HG03196 (cell line): ENCODE data around the gene ESAM.

Experiments used
- ATAC-seq: cut with Tn5 transposase; IDR thresholded peaks from one replicate; pipeline ENCODE4 v1.9.1; 2021; ENCODE audit not compliant: unreplicated experiment

ESAM gene

DNA sequence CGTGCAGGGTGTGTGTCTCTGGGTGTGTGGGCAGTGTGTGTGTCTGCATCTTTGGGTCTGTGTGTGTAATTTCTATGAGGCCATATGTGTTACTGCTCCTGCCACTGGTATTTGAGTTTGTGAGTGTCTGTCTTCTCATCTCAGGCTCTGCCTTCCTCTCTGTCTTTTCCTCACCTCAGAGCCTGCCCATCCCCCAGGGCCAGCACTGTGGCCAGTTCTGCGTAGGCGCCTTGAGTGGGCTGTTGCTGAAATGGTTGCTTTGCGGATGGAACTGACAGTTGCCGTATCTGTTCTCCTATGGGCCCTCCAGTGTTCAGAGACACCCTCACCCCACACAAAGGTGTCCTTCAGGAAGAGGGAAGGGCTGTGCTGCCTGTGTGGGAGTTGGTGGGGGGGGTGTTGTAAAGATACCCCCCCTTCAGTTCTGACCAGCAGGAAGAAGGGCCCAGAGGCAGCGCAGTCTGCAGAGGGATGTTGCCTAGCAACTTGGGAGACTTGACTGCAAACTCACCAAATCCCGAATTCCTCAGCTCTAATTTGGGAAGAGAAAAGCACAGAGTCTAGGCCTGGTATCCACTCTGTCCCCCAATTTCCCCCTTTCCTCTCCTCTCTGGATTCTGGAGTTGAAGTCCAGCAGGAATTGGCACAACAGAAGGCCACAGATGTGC, 24.3 kb downstream of the ESAM start:
- no peak for ATAC-seq

DNA sequence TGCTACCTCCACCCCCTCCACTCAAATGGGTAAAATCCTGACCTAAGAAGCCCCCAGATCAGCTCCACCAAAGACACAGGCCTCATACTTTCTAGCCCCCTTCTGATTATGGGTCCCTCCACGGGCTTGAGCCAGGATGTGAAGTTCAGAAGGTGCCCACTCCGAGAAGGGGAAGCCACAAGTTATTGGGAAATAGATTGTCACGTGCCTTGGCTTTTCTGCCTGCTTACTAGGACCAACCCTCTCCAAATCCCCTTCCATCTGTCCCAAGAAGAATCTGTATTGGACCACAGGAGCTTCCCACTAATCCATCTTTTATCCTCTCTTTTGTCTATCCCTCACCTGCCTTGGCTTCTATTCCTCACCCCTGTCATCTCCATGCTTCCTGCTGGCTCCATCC, 25.4 kb downstream of the ESAM start:
- ATAC-seq, result no peak

DNA sequence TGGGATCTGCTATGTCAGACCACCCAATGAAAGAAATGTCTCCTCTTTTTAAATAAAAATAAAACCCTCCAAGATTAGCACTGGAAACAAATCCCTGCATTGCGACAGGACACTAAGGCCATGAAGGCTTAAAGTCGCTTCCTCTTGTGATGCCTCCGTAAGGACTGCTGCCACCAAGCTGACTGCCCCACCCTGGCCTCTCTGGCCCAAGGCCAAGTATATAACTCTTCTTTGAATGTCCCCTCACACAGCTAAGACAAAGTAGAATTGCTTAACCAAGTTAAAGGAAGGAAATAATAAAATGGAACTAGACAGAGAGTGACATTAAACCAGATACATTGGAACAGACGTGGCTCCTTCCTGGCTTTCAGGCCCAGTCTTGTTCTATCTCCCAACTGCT, 29.9 kb downstream of the ESAM start:
- no peak for ATAC-seq

DNA sequence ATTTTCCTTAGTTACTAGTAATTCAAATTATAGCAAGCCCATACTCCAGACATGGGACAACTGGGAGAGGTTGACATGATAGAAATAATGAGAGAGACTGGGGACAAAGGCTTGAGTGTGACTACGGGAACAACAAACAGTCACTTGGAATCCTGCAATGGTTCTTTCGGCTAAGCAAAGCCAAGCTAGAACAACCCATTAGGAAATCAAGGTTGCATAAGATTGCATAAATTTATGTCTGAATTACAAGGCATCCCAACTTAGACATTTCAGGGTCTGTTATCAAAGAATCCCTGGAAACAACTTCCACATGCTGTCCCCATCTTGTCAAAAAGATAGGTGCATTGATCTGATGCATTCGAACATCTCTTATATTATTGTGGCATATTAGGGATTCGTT, 32.5 kb downstream of the ESAM start:
- ATAC-seq, result no peak

DNA sequence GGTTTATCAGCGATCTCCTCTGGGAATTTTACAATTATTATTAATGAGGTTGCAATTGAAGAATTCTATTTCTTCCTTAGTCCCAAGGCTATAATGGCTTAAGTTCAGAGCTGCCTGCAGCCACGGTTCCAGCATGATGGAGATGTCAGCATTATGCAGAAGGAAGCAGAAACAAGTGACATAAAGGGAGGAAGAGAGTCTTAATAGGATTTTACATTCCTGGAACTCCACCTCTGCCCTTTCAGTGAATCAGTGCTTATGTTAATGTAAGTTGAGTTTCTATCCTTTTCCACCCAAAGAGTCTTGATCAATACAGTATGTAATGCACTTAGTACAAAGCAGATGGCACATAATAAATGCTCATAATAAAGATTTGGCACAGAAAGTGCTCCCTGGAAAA, 34.0 kb downstream of the ESAM start:
- ATAC-seq, result no peak

DNA sequence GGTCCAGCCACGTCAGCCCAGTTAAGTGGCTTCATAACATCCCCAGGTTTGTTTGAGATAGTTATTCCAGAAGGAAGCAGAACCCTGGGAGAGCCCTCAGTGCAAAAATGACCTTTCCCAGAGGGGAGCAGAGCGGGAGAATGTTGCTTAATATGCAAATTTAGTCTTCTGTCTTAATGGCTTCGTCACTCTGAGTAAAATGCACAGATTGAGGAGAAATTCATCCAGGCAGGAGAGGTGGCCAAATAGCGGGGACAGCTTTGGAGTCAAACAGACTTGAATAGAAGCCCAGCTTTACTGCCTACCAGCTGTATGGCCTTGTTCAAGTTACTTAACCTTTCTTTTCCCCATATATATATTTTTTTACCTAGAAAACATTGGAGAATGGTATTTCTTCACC, 34.6 kb downstream of the ESAM start:
- ATAC-seq, result no peak

DNA sequence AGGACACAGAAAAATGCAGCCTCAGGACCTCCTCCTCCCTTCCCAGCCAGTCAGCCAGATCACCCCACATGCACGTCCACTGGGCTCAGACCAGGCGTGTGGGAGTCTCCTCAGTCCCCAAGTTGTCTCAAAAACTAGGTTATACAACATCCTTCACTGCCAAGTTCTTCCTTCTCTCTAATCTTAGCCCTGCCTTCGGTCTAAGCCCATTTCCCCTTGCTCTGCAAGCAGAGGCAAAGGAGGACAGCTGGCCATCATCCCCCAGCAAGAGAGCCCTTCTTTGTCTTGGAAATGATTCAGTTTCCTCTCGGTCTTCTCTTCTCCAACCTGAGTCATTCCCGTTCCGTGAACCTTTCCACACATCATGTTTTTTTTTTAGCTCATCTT, 36.4 kb downstream of the ESAM start:
- peak; percentile 4 for ATAC-seq

DNA sequence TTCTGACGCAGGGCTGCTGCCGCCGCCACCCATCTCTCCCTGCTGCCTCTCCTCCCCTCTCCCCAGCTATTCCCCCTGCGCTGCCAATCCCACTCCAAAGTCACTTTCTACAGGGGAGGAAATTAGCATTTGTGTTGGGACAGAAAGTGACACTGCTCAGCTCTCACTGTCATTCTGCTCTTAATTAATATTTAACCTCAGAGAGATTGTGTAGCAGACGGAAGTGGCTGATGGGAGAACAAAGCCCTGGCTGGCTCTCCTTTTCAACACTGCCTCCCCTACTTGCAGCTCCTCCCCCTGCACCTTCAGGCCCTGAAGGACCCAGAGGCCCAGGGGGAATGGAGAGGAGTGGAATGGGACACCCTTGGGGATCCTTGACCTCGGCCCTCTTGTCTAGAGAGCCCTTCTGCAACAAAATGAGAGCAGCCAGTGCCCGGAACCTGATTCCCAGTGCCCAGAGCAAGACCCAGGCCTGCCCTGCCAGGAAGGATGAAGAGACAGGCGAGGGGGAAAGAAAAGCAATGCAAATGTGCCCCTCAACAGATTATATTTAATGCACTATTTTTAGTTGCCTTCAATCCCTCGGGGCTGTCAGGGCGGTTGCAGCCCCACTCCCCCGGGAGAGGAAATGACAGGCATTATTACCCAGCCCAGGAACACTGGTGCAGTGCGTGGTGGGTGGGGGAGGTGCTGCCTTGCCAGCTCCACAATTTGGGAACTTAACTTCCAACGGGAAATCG, 36.9 kb downstream of the ESAM start:
- ATAC-seq, result peak; percentile 96

DNA sequence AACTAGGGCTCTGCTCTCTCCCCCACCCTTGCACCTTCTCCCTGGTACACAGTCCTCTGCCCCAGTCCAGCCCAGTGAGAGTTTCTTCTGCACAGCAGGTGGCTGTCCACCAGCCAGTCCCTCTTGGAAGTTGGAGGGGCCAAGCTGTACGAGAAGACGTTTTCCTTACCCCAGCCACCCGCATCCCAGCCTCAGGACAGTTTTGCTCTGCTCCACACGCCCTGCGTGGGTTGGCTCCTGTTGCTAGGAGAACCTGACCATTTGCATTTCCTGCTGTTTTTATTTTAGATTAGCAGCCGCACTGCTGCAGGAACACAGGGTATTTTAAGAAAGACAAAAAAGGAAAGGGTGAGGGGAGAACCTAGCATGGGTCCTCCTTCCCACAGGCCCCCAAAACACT, 39.9 kb downstream of the ESAM start:
- ATAC-seq, result no peak

DNA sequence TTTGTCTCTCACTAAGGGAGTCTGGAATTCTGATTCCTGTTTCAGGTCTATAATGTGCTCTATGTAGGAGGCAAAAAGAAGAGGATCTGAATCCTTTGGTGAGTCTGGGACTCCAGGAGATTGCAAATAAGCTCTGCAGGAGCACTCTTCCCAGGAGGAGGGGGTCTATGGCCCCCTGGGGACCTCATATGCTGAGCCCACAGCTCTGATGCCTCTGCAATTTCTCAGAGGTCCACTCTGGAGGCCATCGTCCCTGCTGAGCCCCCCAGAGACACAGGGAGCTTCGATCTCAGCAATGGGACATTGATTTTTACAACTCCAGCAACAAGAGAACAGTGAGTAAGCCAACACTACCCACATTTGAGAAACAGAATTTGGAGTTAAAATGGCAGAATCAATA, 42.6 kb downstream of the ESAM start:
- no peak for ATAC-seq

DNA sequence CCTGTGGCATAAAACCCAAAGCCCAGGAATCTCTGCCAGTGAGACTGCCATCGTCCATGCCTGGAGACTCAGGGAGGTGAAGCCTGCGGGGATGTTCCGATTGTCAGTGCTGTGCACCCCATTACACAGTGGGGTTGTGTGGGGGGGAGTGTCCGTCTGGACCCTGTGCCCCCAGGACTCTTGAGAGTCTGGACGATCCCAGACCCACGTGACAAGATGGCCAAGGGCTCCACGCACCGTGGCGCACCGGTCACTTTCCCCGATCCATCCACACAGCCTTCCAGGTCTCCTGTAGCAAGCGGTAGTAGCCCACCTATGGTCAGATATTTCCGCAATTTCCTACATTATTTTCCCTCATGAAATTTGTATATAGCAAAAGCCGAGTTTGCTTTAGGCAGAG, 43.3 kb downstream of the ESAM start:
- no peak for ATAC-seq

DNA sequence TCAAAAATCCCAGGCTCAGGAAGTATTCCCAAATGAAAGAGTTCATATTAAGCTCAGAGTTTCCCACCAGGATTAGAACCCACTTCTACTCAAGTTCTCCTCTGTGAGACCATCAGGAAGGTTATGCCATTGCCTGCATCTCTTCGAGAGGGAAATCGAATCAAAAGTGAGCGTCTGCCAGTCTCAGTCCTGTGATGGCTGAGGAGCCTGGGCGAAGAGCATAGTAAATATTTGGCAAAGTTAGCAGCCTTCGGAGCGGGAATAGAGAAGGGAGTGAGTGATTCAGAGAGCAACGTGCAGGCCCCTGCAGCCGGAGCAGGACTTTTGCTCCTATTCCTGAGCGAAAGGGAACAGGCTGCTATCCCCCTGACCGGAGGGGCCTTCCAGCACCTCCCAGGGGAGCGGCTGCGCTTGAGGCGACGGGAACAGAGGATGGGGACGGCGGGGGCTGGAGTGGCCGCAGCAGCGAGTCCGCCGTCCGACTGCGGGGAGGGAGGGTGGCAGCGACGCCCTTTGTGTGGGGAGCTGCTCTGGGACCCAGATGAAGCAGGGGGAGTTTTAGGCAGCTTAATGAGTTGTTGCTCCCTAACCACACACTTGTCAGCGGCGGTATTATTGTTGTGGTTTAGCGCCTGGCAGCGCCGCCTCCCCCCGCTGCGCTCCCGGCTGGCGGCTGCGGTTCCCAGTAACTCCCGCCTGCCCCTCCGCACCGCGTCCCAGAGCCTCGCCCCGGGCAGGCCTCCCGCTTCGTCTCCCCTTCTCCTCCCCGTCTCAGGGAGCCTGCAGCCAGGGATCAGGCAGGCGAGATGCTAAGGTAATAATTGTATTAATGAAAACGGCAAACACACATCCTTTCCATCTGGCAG, 44.1 kb downstream of the ESAM start:
- ATAC-seq, result no peak

DNA sequence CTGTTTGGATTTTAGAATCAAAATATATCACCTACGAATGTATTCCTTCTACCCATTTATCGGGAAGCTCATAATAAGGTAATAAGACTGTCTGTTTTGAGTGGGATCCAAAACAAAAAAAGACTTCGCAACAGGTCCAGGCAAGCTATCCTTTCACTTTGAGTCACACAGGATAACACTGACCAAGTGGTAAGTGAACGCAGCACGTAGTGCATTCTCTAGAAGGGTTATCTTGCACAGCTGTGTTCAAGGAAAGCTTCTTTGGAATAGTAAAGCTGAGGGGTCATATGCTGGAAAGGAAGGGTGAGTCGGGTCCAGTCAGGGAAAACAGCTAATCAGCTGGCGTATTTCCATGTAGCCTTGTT, 44.7 kb downstream of the ESAM start:
- peak; percentile 71 for ATAC-seq

DNA sequence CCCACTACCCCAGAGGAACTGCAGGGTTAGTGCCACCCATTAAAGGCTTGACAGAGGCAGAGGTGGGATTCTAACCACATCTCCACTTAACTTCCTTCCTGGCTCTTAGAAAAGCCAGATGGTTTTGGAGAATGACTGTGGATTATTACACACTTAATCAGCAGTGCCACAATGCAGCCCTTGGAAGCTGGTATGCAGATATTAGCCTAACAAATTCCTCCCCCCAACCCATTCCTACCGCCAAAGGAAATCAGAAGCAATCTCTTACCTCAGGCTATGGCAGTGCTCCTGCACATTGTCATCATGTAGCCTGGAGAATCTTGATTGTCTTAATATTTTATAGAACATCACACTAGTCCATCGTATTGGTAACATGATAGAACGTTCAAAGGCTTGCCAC, 45.5 kb downstream of the ESAM start:
- no peak for ATAC-seq

DNA sequence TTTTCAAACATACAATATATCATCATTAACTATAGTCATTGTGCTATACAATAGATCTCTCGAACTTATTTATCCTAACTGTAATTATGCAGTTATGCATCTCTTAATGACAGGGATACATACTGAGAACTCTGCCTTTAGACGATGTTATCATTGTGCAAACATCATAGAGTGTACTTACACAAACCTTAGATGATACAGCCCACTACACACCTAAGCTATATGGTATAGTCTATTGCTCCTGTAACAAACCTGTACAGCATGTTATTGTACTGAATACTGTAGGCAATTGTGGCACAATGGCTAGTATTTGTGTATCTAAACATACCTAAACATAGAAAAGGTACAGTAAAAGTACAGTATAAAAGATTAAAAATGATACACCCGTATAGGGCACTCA, 49.7 kb downstream of the ESAM start:
- no peak for ATAC-seq

DNA sequence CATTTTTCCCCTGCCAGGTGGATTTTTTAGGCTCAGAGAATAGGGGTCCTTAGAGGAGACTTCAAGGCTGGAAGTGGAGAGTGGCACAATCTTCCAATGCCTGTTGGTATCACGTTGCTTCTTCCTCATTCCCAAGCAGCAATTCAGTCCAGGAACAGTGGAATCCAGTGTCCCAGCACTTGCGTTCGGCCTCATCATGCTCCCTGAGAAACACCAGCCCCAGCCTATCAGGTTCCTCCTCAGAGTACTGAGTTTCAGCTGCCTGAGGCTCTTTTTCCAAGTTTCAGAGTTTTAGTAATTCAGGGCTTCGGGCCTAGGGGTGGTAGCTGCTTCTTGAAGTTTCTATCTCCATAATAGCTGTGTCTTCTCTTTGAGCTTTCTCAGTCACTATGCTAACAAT, 54.3 kb downstream of the ESAM start:
- no peak for ATAC-seq
